Suprapubic skin (tissue), 3 donors: ENCODE results near the gene PRKN.

Experiments used
- CTCF ChIP-seq, 2 donors: fragments of 200-600 bp in 1 of 2; fragments of 450-650 bp in 1 of 2; sonication (generic) in 1 of 2; IDR thresholded peaks; one replicate each; pipeline ENCODE4 v1.5.1; 2016 to 2019; ENCODE audit warnings: antibody characterized with exemption in 2 of 2, mild to moderate bottlenecking in 1 of 2, moderate library complexity in 1 of 2
- POLR2AphosphoS5 ChIP-seq, 3 donors: sonication (generic); formaldehyde crosslinking; IDR thresholded peaks; one replicate each; pipeline ENCODE4 v1.6.1; 2017; ENCODE audit warnings: antibody characterized with exemption in 3 of 3

- TF ChIP-seq CTCF (IDR thresholded peaks at IDR 0.05) = no peak
- no peak for TF ChIP-seq POLR2AphosphoS5 (IDR thresholded peaks at IDR 0.05)
These were observed 572.6 kb downstream of the PRKN start for GRCh38 chr6:162154930-162155329.
